Tibial artery (tissue), 4 donors: Measurements from ENCODE around the gene OPCML.

ENCODE experiments used
- DNase-seq, 2 donors: peaks; one replicate each; pipeline ENCODE4 v3.0.0-alpha.2; 2019
- H3K27ac ChIP-seq, 2 donors: fragments of 200-600 bp; sonication (generic) in 1 of 2; 1 replicate in 1 of 2; 2 replicates in 1 of 2; pipeline ENCODE4 v1.5.1; 2018 to 2019; ENCODE audit warnings: mild to moderate bottlenecking in 1 of 2
- H3K27me3 ChIP-seq, 2 donors: fragments of 200-600 bp; sonication (generic) in 1 of 2; one replicate each; pipeline versions ENCODE4 v1.5.1 to v1.6.0; 2016 to 2019
- H3K36me3 ChIP-seq, 3 donors: fragments of 200-600 bp; sonication (generic) in 2 of 3; one replicate each; pipeline ENCODE4 v1.5.1; 2016 to 2019; ENCODE audit warnings: mild to moderate bottlenecking in 2 of 3
- H3K4me1 ChIP-seq, 4 donors: fragments of 200-600 bp; sonication (generic) in 2 of 4; 1 replicate in 3 of 4; 2 replicates in 1 of 4; pipeline ENCODE4 v1.5.1; 2016 to 2019
- H3K4me3 ChIP-seq, 2 donors: fragments of 200-600 bp; sonication (generic) in 1 of 2; 1 replicate in 1 of 2; 2 replicates in 1 of 2; pipeline ENCODE4 v1.5.1; 2018 to 2019; ENCODE audit warnings: mild to moderate bottlenecking in 2 of 2
- H3K9me3 ChIP-seq, 3 donors: fragments of 200-600 bp; sonication (generic) in 1 of 3; one replicate each; pipeline ENCODE4 v1.5.1; 2016 to 2019
- CTCF ChIP-seq, 2 experiments: fragments of 200-600 bp in 1 of 2; fragments of 450-650 bp in 1 of 2; IDR thresholded peaks; one replicate each; pipeline ENCODE4 v1.5.1; 2017 to 2019; ENCODE audit warnings: antibody characterized with exemption in 2 of 2, mild to moderate bottlenecking in 1 of 2, moderate library complexity in 1 of 2
- intact Hi-C: fragments of 100-400 bp; cut with DNase I; formaldehyde crosslinking; loops from one replicate; pipeline ENCODE4 v1.15.0; 2023; ENCODE audit warnings: low total_unique reads

OPCML gene

DNA sequence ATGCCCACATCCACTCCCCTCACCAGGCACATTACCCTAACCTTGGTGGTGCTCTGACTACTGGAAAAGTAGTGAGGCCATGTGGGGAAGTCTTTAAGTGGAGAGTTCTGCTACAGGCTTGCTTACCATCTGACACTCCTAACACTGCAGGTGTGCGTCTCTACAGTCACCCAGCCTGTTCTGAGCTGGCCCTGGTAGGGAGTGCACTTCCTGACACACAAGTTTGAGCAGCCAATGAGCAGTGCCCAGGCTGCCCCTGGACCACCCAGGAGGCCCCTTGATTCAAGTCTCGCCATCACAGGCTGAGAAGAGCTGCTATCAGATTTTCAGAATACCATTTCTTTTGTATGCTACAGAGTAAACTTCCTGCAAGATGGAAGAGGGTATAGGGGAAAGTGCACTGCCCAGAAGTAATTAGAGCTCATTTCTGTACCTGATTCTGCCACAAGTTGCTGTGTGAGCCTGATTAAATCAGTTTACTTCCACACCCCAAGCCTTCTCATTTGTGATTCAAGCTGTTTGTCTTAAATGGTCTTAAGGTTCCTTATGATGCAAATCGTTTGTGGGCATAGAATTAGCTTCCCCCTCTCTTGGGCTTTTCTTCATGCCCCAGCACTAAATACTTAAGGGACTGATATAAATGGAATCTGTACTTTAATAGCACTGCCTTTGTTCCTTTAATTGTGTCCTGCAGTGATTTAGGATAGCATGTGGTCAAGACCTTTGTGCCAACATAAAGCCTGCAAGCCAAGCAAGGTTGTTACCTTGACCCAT is 22.2 kb downstream of the OPCML start:
- DNase-seq = no peak
- no peak overlapping the region for H3K4me3 ChIP-seq

GRCh38 chr11:133508468-133508867 is 23.8 kb downstream of the OPCML start:
- intact Hi-C loops = no loop called here
- no peak for TF ChIP-seq CTCF (IDR thresholded peaks at IDR 0.05)
- H3K9me3 ChIP-seq = no peaks in the 10 kb centered on the region
- no peaks in the 10 kb centered on the region for H3K36me3 ChIP-seq
- H3K4me3 ChIP-seq = no peak overlapping the region
- H3K27me3 ChIP-seq = no peaks in the 10 kb centered on the region
- DNase-seq = no peak
- no peaks in the 10 kb centered on the region for H3K4me1 ChIP-seq
- H3K27ac ChIP-seq = no peak overlapping the region

More for the DNA sequence above, 22.2 kb downstream of the OPCML start:
- Histone ChIP-seq H3K27ac (no peak overlapping the region), H3K36me3 (no peaks in the 10 kb centered on the region), H3K9me3 (no peaks in the 10 kb centered on the region), H3K4me1 (no peaks in the 10 kb centered on the region), H3K27me3 (no peaks in the 10 kb centered on the region)
- intact Hi-C loops = no loop called here
- no peak for TF ChIP-seq CTCF (IDR thresholded peaks at IDR 0.05)

DNA sequence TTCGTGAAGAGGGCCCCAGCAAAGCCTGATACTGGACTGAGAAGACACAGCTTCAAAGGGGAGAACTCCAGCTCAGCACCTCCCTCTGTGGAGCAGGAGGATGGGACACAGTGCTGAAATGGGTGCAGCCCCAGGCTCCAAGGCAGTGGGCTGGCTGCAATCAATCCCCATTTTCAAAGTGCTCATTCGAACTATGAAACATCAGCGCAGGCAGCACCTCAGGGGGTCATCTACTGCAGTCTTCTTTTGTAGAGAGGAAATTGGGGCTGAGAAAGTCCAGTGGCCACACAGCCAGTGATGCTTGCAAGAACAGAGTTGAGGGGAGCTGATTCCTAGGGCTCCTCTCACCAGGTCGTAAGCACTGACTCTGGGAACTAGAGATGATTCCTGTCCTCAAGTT is 25.1 kb downstream of the OPCML start:
- no peak for DNase-seq
- H3K36me3 ChIP-seq = no peaks in the 10 kb centered on the region
- H3K27ac ChIP-seq = no peak overlapping the region
- H3K4me1 ChIP-seq = peaks cover 0 to 6% (median 1%) of the 10 kb centered on the region in 4 donors
- H3K27me3 ChIP-seq = no peaks in the 10 kb centered on the region
- no peak overlapping the region for H3K4me3 ChIP-seq
- TF ChIP-seq CTCF (IDR thresholded peaks at IDR 0.05) = no peak
- intact Hi-C loops = no loop called here
- H3K9me3 ChIP-seq = no peaks in the 10 kb centered on the region

DNA sequence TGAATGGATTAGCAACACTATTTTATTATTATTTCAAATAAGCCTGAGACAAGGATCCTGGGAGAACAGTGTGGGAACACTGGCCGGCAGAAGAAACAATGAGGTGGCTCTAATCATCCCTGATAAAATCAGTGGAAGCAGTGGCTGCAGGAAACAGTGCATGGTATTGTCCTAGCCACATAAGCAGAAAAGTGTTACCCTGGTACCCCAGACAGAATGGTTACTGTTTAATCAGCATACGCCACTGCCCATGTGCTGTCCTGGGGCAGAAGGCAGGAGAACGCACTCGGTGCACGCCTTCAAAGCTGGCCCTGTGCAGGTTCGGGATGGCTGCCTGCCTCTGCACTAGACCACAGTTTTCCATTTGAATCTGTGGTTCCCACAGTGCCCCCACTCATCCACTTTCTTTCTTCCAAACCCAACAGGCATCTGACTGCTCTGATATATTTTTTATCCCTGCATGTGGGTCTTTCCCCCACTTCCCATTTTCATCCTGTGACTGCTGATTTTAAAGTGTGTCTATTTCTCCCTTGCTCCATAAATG is 25.7 kb downstream of the OPCML start:
- H3K4me1 ChIP-seq = peaks cover 0 to 11% (median 4%) of the 10 kb centered on the region in 4 donors
- DNase-seq = no peak
- no peaks in the 10 kb centered on the region for H3K36me3 ChIP-seq
- no peak for TF ChIP-seq CTCF (IDR thresholded peaks at IDR 0.05)
- no peak overlapping the region for H3K4me3 ChIP-seq
- H3K9me3 ChIP-seq = no peaks in the 10 kb centered on the region
- no peaks in the 10 kb centered on the region for H3K27me3 ChIP-seq
- no peak overlapping the region for H3K27ac ChIP-seq
- intact Hi-C loops = no loop called here

DNA sequence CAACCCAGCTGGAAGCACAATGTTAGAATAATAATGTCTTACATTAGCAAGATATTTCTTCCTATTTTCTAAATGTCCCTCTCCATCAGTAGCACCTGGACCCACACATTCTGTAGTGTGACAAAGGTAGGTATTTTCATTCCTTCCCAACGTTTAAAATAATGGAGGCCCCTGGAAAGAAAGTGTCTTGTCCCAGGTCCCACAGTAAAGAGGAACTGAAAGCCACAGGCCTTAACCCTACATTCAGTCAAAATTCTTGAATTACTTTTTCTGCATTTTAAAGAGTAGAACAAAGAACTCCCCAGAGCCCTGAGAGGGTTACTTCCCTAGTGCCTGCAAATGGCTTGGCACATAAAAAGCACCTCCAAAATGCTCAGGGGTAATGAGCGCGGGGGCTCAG is 26.3 kb downstream of the OPCML start:
- H3K9me3 ChIP-seq = no peaks in the 10 kb centered on the region
- H3K4me1 ChIP-seq = peaks cover 0 to 11% (median 4%) of the 10 kb centered on the region in 4 donors
- H3K27me3 ChIP-seq = no peaks in the 10 kb centered on the region
- intact Hi-C loops = no loop called here
- H3K36me3 ChIP-seq = no peaks in the 10 kb centered on the region
- no peak overlapping the region for H3K4me3 ChIP-seq
- no peak for TF ChIP-seq CTCF (IDR thresholded peaks at IDR 0.05)
- H3K27ac ChIP-seq = no peak overlapping the region
- no peak for DNase-seq
